B cell (primary cell): ENCODE results near the gene RNF166.

ENCODE experiments used
- CTCF ChIP-seq: fragments of 200-600 bp; IDR thresholded peaks from one replicate; pipeline ENCODE4 v1.8.0; 2022; ENCODE audit warnings: antibody characterized with exemption, mild to moderate bottlenecking
- EZH2 ChIP-seq: IDR thresholded peaks from 2 replicates; pipeline ENCODE4 v1.6.1; 2012; ENCODE audit warnings: borderline replicate concordance, low read depth, mild to moderate bottlenecking, moderate library complexity, low read length; ENCODE audit not compliant: insufficient read depth, poor library complexity, severe bottlenecking

DNA sequence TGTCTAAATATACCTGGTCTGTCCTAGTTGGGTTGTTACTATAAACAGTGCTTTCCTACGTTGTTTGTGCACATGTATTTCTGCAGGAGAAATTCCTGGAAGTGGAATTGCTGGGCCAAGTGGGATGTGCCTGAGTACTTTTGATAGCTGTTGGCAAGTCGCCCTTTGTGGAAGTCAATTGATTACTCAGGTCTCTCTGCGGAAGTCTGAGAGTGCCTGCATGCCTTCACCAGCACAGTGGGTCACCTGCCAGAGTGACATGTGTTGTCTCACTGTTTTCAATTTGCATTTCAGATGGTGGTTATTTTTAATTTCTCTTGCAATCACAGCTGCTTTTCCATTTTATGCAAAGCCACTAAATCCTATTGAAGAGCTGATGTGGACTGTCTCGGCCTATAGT lies 41.1 kb downstream of the RNF166 start:
- TF ChIP-seq CTCF (no peak), EZH2 (no peak)
